ENCODE results near the gene SMO. TPM values are rescaled to one million over a fixed set of nuclear protein-coding genes. Genes with fewer than 3 reads are reported as not detected.

Gene SMO
- total RNA-seq, 2 donors from 2014 or later, result not detected

DNA sequence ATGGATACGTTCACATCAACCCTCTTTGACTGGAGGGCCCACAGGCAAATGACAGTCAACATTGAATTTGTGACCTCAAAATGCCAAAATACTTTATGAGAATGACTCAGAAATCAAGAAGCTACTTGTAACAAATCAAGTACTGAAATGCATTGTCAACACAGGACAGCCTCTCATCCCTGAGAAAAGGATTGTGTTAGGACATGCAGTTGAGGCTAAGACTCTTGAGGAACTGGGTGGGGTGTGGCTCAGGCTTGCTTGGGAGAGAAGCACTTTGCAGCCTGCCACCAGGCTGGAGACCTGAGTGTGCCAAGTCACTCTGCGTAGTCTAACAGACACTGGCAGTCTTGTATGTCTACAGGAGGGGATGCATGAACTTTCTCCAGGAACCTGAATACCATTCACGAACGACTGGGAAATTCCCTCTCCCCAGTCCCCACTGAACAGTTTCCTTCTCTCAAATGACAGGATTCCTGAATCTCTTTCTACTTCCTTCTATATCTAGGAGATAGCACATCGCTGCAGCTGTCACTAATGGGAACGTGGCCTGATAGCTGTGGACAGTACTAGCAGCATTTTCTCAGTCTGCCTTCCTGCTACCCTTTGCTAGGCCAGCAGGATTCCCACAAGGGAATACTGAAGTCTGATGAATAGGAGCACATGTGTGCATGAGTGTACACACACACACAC, 3.3 kb upstream of the SMO start:
- Mint-ChIP-seq H3K4me1 (peaks cover 12% of the 10 kb centered on the region), H3K4me3 (no peak overlapping the region), H3K36me3 (ENCODE audit: low read depth) (peaks cover 5% of the 10 kb centered on the region), H3K27me3 (peaks cover 54% of the 10 kb centered on the region), H3K27ac (no peak overlapping the region)
- no peaks in the 10 kb centered on the region for H3K9me3 ChIP-seq (ENCODE audit: control insufficient read depth, low read length, poor library complexity, severe bottlenecking)
- ATAC-seq, result no peak
- no peak for DNase-seq

DNA sequence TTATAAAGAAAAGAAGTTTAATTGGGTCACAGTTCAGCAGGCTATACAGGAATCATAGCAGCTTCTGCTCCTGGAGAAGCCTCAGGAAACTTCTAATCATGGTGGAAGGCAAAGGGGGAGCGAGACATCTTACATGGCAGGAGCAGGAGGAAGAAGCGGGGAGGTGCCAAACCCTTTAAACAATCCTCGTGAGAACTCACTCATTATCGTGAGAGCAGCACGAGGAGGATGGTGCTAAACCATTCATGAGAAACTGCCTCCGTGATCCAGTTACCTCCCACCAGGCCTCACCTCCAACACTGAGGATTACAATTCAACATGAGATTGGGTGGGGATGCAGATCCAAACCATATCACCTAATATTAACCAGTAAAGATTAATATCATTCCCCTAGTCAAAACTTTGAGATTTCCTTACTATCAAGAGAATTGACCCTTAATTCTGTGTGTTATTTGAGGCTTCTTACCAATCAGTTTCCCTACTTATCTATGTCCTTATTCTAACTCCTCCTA, 1.6 kb upstream of the SMO start:
- Mint-ChIP-seq H3K27me3 (peaks cover 56% of the 10 kb centered on the region), H3K36me3 (ENCODE audit: low read depth) (peaks cover 5% of the 10 kb centered on the region), H3K27ac (no peak overlapping the region), H3K4me3 (no peak overlapping the region), H3K4me1 (peaks cover 12% of the 10 kb centered on the region)
- no peak for DNase-seq
- no peaks in the 10 kb centered on the region for H3K9me3 ChIP-seq (ENCODE audit: control insufficient read depth, low read length, poor library complexity, severe bottlenecking)
- no peak for ATAC-seq

DNA sequence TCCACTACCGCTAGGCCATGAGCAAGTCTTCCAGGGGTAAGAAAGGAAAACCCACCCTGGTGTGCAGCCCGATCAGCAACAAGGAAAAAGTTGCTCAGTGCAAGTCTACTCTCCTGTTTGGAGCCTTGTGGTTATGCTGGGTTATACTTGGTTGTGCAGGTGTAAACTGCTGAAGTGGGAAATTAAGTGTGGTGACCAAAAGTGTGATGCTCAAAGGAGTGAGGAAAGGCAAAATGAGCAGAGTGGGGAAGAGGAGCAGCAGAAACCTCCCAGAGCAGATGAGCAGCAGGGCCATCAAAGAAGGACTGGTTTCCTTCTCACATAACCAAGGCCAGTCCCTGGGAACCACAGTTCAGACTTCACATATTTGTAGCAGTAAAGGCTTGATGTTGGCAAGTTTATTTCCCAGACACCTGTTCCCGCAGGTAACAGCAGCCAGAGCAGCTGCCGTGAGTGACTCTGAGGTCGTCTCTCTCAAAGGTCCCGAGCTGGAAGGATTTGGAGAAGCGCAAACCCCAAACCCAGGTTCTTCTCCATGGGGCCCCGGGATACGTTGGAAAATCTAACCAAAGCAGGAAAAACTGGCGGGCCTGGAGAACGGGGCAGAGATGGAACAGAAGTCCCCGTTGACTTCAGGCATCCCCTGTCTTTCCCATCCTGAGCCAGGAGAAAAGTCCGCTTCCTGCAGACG, 607 bp upstream of the SMO start:
- H3K4me1 Mint-ChIP-seq, result peaks cover 12% of the 10 kb centered on the region
- no peak for DNase-seq
- H3K27me3 Mint-ChIP-seq, result peaks cover 64% of the 10 kb centered on the region
- H3K27ac Mint-ChIP-seq, result no peak overlapping the region
- no peak for ATAC-seq
- H3K4me3 Mint-ChIP-seq, result peak overlapping the region; percentile 89
- peaks cover 7% of the 10 kb centered on the region for H3K36me3 Mint-ChIP-seq (ENCODE audit: low read depth)
- no peaks in the 10 kb centered on the region for H3K9me3 ChIP-seq (ENCODE audit: control insufficient read depth, low read length, poor library complexity, severe bottlenecking)

DNA sequence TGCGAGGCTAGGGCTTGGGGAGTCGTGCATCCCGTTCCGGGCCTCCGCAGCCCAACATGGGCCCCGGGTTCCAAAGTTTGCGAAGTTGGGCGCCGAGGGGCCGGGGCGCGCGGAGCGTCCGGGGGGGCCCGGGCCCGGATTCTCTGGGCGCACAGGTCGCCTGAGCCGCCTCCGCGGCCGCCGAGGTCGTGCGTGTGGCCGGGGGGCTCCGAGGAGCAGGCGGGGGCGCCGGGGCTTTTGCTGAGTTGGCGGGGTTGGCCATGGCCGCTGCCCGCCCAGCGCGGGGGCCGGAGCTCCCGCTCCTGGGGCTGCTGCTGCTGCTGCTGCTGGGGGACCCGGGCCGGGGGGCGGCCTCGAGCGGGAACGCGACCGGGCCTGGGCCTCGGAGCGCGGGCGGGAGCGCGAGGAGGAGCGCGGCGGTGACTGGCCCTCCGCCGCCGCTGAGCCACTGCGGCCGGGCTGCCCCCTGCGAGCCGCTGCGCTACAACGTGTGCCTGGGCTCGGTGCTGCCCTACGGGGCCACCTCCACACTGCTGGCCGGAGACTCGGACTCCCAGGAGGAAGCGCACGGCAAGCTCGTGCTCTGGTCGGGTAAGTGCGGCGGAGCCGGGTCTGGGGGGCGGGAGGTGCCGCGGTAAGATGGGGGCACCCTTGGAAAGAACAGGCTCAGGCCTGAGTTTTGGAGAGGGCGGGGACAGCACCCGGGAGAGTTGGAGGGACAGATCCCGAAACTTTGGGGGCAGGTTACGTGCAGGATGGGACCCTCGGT, 643 bp downstream of the SMO start:
- ATAC-seq (peak; percentile 20), DNase-seq (no peak)
- Mint-ChIP-seq H3K27me3 (peaks cover 70% of the 10 kb centered on the region), H3K4me3 (peak overlapping the region; percentile 89), H3K4me1 (peaks cover 12% of the 10 kb centered on the region), H3K36me3 (ENCODE audit: low read depth) (peaks cover 7% of the 10 kb centered on the region), H3K27ac (no peak overlapping the region)
- no peaks in the 10 kb centered on the region for H3K9me3 ChIP-seq (ENCODE audit: control insufficient read depth, low read length, poor library complexity, severe bottlenecking)

DNA sequence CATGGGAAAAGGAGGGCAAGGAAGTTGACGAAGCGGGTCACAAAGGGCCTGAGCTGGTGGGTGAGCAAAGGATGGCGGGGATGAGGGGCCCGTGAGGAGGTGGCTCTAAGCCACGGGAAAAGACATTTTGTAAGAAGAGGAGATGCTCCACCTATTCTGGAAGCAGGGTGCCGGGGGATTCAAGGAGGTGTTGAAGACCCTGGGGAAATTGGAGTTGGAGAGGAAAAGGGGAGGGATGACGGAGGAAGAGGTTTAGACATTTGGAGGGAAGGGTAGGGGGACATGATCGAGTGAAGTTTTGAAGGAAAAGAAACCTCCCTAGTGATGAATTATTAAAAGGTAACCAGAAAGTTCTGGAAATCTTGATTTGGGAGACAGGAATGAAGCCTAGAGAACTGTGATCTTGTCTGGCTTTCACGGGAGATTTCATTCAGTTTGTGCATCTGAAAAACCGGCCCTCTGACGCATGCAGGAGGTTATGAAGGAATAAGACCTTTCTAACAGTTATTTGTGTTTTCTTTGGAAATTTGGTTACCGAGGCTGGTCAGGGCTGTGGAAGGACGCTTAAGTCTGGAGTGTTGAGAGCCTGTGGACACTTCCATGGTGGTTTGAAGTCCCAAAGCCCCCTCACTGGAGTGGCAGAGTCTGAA, 1.4 kb downstream of the SMO start:
- Mint-ChIP-seq H3K4me3 (peak overlapping the region; percentile 85), H3K27me3 (peaks cover 64% of the 10 kb centered on the region), H3K27ac (no peak overlapping the region), H3K4me1 (peaks cover 12% of the 10 kb centered on the region), H3K36me3 (ENCODE audit: low read depth) (peaks cover 7% of the 10 kb centered on the region)
- no peaks in the 10 kb centered on the region for H3K9me3 ChIP-seq (ENCODE audit: control insufficient read depth, low read length, poor library complexity, severe bottlenecking)
- ATAC-seq (no peak), DNase-seq (no peak)

DNA sequence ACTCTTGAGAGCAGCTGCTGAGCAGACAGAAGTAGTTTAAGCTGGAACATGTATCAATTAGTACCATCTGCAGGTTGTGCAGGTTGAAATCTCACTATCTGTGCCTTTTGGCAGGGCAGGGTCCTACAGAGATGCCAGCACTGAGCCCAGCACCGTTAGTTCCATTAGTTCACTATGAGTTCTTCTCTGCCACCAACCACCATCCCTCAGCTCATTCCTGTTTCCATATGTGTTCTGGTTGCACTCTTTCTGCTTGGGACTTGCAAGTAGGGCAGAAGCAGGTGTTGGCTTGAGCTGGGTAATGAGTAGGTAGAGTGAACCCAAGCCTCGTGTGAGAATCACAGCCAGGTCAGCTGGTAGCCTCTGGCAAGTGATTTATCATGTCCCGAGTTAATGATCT, 2.8 kb downstream of the SMO start:
- peaks cover 7% of the 10 kb centered on the region for H3K36me3 Mint-ChIP-seq (ENCODE audit: low read depth)
- DNase-seq, result no peak
- H3K4me1 Mint-ChIP-seq, result peaks cover 12% of the 10 kb centered on the region
- peaks cover 55% of the 10 kb centered on the region for H3K27me3 Mint-ChIP-seq
- no peaks in the 10 kb centered on the region for H3K9me3 ChIP-seq (ENCODE audit: control insufficient read depth, low read length, poor library complexity, severe bottlenecking)
- H3K4me3 Mint-ChIP-seq, result no peak overlapping the region
- no peak for ATAC-seq
- H3K27ac Mint-ChIP-seq, result no peak overlapping the region

DNA sequence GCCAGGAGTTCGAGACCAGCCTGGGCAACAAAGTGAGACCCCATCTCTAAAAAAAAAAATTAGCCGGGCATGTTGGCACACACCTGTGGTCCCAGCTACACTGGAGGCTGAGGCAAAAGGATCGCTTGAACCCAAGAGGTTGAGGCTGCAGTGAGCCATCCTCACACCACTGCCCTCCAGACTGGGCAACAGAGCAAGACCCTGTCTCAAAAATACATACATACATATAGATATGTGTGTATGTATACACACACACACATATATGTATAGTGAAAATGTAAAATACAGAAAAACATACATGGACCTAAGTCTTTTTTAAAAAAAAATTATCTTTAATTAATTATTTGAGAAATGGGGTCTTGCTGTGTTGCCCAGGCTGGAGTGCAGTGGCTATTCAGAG, 5.5 kb downstream of the SMO start:
- ATAC-seq, result no peak
- no peak for DNase-seq
- Mint-ChIP-seq H3K27me3 (peaks cover 38% of the 10 kb centered on the region), H3K27ac (no peak overlapping the region), H3K36me3 (ENCODE audit: low read depth) (peaks cover 2% of the 10 kb centered on the region), H3K4me1 (peaks cover 6% of the 10 kb centered on the region), H3K4me3 (no peak overlapping the region)
- no peaks in the 10 kb centered on the region for H3K9me3 ChIP-seq (ENCODE audit: control insufficient read depth, low read length, poor library complexity, severe bottlenecking)

DNA sequence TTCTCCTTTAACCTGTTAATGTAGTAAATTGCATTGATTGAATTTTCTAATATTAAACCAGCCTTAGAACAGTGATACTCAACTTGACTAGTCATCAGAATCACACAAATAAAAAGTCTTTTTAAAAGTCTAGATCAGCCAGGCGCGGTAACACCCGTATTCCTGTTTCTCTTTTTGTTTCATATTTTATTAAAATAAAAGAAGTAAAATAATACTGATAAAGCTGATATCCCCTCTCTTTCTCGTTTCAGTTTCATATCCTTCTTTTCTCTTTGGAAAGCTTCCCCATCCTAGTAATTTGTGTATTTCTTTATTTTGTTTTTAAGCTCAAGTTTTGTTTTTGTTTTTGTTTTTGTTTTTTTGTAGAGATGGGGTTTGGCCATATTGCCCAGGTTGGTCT, 9.3 kb downstream of the SMO start:
- DNase-seq (no peak), ATAC-seq (no peak)
- Mint-ChIP-seq H3K4me3 (no peak overlapping the region), H3K27me3 (peaks cover 25% of the 10 kb centered on the region), H3K27ac (no peak overlapping the region), H3K4me1 (no peaks in the 10 kb centered on the region), H3K36me3 (ENCODE audit: low read depth) (no peaks in the 10 kb centered on the region)
- H3K9me3 ChIP-seq (ENCODE audit: control insufficient read depth, low read length, poor library complexity, severe bottlenecking), result no peaks in the 10 kb centered on the region

DNA sequence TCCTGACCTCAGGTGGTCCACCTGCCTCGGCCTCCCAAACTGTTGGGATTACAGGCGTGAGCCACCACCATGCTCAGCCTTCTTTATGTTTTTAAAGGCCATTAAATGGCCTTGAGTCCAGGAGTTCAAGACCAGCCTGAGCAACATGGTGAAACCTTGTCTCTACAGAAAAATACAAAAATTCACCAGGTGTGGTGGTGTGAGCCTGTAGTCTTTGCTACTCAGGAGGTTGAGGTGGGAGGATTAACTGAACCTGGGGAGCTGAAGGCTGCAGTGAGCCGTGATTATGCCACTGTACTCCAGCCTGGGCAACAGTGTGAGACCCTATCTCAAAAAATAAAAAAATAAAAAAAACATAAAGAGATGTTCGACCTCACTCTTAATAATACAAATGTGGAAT, 11.0 kb downstream of the SMO start:
- ATAC-seq (no peak), DNase-seq (no peak)
- peaks cover 31% of the 10 kb centered on the region for H3K27me3 Mint-ChIP-seq
- H3K4me1 Mint-ChIP-seq, result no peaks in the 10 kb centered on the region
- no peaks in the 10 kb centered on the region for H3K9me3 ChIP-seq (ENCODE audit: control insufficient read depth, low read length, poor library complexity, severe bottlenecking)
- no peak overlapping the region for H3K4me3 Mint-ChIP-seq
- no peak overlapping the region for H3K27ac Mint-ChIP-seq
- no peaks in the 10 kb centered on the region for H3K36me3 Mint-ChIP-seq (ENCODE audit: low read depth)

DNA sequence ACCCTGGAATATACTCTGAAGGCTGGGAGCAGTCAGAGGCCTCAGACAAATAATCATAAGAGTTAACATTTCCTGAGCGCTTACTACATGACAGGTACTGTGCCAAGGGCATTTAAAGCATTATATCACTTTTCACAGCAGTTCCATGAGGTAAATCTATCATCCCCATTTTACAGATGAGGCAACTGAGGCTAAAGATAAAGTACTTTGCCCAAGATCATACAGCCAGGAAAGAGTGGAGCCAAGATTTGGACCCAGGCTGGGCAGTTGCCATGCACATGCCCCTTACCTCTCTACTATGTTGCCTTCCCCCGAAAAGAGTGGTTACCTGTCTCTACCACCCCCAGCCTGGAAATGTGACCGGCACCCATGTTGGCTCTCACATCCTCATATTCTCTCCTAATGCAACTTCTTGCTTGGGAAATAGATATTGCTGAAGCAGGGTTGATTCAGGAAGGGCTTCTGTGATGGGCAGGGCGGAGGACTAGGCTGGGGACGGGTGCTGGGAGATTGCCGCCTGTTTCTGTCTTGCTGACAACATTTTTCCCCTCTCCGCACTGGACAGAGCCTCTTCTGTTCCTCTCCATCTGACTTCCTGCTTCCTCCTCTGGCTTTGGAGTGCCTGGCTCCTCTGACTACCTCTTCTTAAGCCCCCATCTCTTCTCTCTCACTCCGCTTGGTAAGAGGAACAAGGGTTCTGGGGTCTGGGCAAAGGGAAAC, 13.8 kb downstream of the SMO start:
- Mint-ChIP-seq H3K4me1 (peaks cover 2% of the 10 kb centered on the region), H3K36me3 (ENCODE audit: low read depth) (no peaks in the 10 kb centered on the region), H3K27ac (no peak overlapping the region), H3K4me3 (no peak overlapping the region), H3K27me3 (peaks cover 35% of the 10 kb centered on the region)
- H3K9me3 ChIP-seq (ENCODE audit: control insufficient read depth, low read length, poor library complexity, severe bottlenecking), result no peaks in the 10 kb centered on the region
- no peak for ATAC-seq
- no peak for DNase-seq

DNA sequence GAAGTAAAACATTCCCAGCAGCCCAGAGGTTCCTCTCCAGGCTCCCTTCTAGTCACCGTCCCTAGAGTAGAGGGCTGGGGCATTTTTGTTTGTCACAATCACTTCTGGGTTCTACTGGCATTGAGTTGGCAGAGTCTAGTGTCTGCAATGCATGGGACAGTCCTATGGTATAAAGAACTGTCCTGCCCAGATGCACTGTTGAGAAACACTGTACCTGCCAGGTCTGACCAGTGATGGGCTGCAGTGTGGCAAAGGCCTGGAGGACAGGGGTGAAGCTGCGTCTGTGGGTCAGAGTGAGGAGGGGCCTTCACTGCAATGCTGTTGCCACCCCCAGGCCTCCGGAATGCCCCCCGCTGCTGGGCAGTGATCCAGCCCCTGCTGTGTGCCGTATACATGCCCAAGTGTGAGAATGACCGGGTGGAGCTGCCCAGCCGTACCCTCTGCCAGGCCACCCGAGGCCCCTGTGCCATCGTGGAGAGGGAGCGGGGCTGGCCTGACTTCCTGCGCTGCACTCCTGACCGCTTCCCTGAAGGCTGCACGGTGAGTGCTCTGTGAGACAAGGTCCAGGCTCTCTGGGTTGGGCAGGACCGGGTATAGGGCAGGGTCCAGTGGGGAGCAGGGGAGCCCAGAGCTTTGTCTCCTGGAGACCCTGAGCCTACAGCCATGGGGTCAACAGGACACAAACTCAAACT, 14.8 kb downstream of the SMO start:
- no peaks in the 10 kb centered on the region for H3K9me3 ChIP-seq (ENCODE audit: control insufficient read depth, low read length, poor library complexity, severe bottlenecking)
- no peaks in the 10 kb centered on the region for H3K36me3 Mint-ChIP-seq (ENCODE audit: low read depth)
- H3K4me3 Mint-ChIP-seq, result no peak overlapping the region
- ATAC-seq (no peak), DNase-seq (no peak)
- peaks cover 37% of the 10 kb centered on the region for H3K27me3 Mint-ChIP-seq
- H3K4me1 Mint-ChIP-seq, result peaks cover 5% of the 10 kb centered on the region
- no peak overlapping the region for H3K27ac Mint-ChIP-seq

DNA sequence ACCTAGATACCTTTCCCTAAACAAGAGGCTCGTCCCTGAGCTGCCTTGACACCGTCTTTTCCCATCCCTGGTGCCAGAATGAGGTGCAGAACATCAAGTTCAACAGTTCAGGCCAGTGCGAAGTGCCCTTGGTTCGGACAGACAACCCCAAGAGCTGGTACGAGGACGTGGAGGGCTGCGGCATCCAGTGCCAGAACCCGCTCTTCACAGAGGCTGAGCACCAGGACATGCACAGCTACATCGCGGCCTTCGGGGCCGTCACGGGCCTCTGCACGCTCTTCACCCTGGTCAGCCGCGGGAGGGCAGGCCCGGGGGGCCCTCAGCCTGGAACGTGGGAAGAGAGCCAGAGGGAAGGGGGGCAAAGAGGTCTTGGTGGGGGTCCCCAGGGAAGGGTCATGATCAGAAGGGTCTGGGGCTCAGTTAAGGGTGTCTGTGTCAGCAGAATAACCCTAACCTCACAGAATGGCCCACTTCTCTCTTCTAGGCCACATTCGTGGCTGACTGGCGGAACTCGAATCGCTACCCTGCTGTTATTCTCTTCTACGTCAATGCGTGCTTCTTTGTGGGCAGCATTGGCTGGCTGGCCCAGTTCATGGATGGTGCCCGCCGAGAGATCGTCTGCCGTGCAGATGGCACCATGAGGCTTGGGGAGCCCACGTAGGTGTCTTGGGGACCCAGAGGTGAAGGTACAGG, 16.8 kb downstream of the SMO start:
- peaks cover 5% of the 10 kb centered on the region for H3K4me1 Mint-ChIP-seq
- H3K27ac Mint-ChIP-seq, result no peak overlapping the region
- peaks cover 49% of the 10 kb centered on the region for H3K27me3 Mint-ChIP-seq
- no peak overlapping the region for H3K4me3 Mint-ChIP-seq
- no peaks in the 10 kb centered on the region for H3K9me3 ChIP-seq (ENCODE audit: control insufficient read depth, low read length, poor library complexity, severe bottlenecking)
- ATAC-seq, result no peak
- DNase-seq, result no peak
- H3K36me3 Mint-ChIP-seq (ENCODE audit: low read depth), result no peaks in the 10 kb centered on the region
